A549 (cell line): ENCODE results near the gene RPS15. TPM values are rescaled to one million over a fixed set of nuclear protein-coding genes. Genes with fewer than 3 reads are reported as not detected.

Experiments
- ATAC-seq, 2 experiments: fragments of 200-7000 bp in 1 of 2; fragments of >200 bp in 1 of 2; cut with Nextera tagmentation in 1 of 2; cut with Tn5 transposase in 1 of 2; 3 replicates each; pipeline versions ENCODE4 v1.8.0 to v1.9.1; 2018 to 2020; ENCODE audit warnings: mild to moderate bottlenecking in 1 of 2, moderate library complexity in 1 of 2
- CTCF ChIA-PET: fragments of 300-600 bp; sonication (Branson Sonifier 250); formaldehyde crosslinking; extraction: SDS; loops from one replicate; lab custom pipeline; 2021; ENCODE audit warnings: antibody characterized with exemption, inconsistent platforms; lab: Yijun Ruan, JAX
- POLR2A ChIA-PET: fragments of 350-600 bp; formaldehyde crosslinking; extraction: SDS; loops from one replicate; lab custom pipeline; 2021; ENCODE audit warnings: antibody characterized with exemption, inconsistent platforms; lab: Yijun Ruan, JAX
- DNase-seq, 2 experiments: peaks; one replicate each; pipeline versions ENCODE4 v3.0.0 to v3.0.0-alpha.2; 2011 to 2016; ENCODE audit warnings: low read depth in 1 of 2, low spot score in 1 of 2
- FAIRE-seq: peaks from 2 replicates; lab custom pipeline; 2011; peaks lifted over from hg19 to GRCh38; lab: Jason Lieb, UNC
- H3K27ac ChIP-seq, 2 experiments: fragments of >200 bp; sonication (Bioruptor Twin); formaldehyde crosslinking; 3 replicates each; pipeline ENCODE4 v1.5.1; 2016 to 2017
- H3K4me1 ChIP-seq: fragments of >200 bp; sonication (Bioruptor Twin); formaldehyde crosslinking; 3 replicates; pipeline ENCODE4 v1.6.1; 2016
- H3K4me2 ChIP-seq: fragments of >200 bp; sonication (Bioruptor Twin); formaldehyde crosslinking; 3 replicates; pipeline ENCODE4 v1.6.1; 2016
- H3K4me3 ChIP-seq: fragments of >200 bp; sonication (Bioruptor Twin); formaldehyde crosslinking; 3 replicates; pipeline ENCODE4 v1.5.1; 2016
- H3K9me3 ChIP-seq: fragments of >200 bp; sonication (Bioruptor Twin); formaldehyde crosslinking; 3 replicates; pipeline ENCODE4 v1.6.1; 2016
- BCL3 ChIP-seq: fragments of >200 bp; sonication (Bioruptor Twin); formaldehyde crosslinking; IDR thresholded peaks from 3 replicates; pipeline ENCODE4 v1.6.1; 2016
- BHLHE40 ChIP-seq: IDR thresholded peaks from 2 replicates; pipeline ENCODE4 v1.6.1; 2012; ENCODE audit warnings: low read depth, low read length, inconsistent platforms
- CBX2 ChIP-seq: fragments of 200-600 bp; sonication (generic); IDR thresholded peaks from 2 replicates; pipeline ENCODE4 v1.6.1; 2016; ENCODE audit warnings: low read depth, mild to moderate bottlenecking, borderline replicate concordance
- CBX8 ChIP-seq: fragments of 200-600 bp; sonication (generic); IDR thresholded peaks from 2 replicates; pipeline ENCODE4 v1.6.1; 2016
- CEBPB ChIP-seq, 2 experiments: fragments of >200 bp in 1 of 2; sonication (Bioruptor Twin) in 1 of 2; formaldehyde crosslinking in 1 of 2; IDR thresholded peaks; 2 replicates each; pipeline ENCODE4 v1.6.1; 2012 to 2016
- EHMT2 ChIP-seq: fragments of 200-600 bp; sonication (generic); IDR thresholded peaks from 2 replicates; pipeline ENCODE4 v1.6.1; 2016; ENCODE audit warnings: antibody characterized with exemption, low read depth, mild to moderate bottlenecking, moderate library complexity
- ELK1 ChIP-seq: fragments of 150-350 bp; IDR thresholded peaks from 2 replicates; pipeline ENCODE4 v1.6.1; 2014; ENCODE audit warnings: low read depth, mild to moderate bottlenecking, low read length
- FOSB ChIP-seq: fragments of 250-450 bp; sonication (Bioruptor Pico); IDR thresholded peaks from 2 replicates; pipeline ENCODE4 v1.5.0; 2020; ENCODE audit warnings: mild to moderate bottlenecking, moderate library complexity
- FOSL2 ChIP-seq, 2 experiments: fragments of 450-650 bp in 1 of 2; fragments of >200 bp in 1 of 2; sonication (Bioruptor Twin) in 1 of 2; formaldehyde crosslinking; IDR thresholded peaks; 2 replicates each; pipeline versions ENCODE4 v1.5.0 to v1.6.1; 2016 to 2020; ENCODE audit warnings: mild to moderate bottlenecking in 1 of 2, moderate library complexity in 1 of 2
- FOXS1 ChIP-seq: fragments of 250-450 bp; sonication (Bioruptor Pico); IDR thresholded peaks from 2 replicates; pipeline ENCODE4 v1.5.0; 2020; ENCODE audit warnings: mild to moderate bottlenecking, moderate library complexity
- HES2 ChIP-seq: fragments of >200 bp; sonication (Bioruptor Twin); formaldehyde crosslinking; IDR thresholded peaks from 2 replicates; pipeline ENCODE4 v1.6.1; 2016
- HEYL ChIP-seq: fragments of 250-450 bp; sonication (Bioruptor Pico); IDR thresholded peaks from 2 replicates; pipeline ENCODE4 v1.8.0; 2021; ENCODE audit warnings: mild to moderate bottlenecking, moderate library complexity
- JUNB ChIP-seq: fragments of >200 bp; sonication (Bioruptor Twin); formaldehyde crosslinking; IDR thresholded peaks from 2 replicates; pipeline ENCODE4 v1.6.1; 2016
- MAX ChIP-seq: IDR thresholded peaks from 2 replicates; pipeline ENCODE4 v1.6.1; 2012
- MAZ ChIP-seq: fragments of 150-350 bp; IDR thresholded peaks from 2 replicates; pipeline ENCODE4 v1.6.1; 2014; ENCODE audit warnings: antibody characterized with exemption, low read depth, low read length, borderline replicate concordance
- NPAS2 ChIP-seq: fragments of 250-450 bp; sonication (Bioruptor Pico); IDR thresholded peaks from 2 replicates; pipeline ENCODE4 v1.8.0; 2022; ENCODE audit warnings: mild to moderate bottlenecking, moderate library complexity, borderline replicate concordance
- NR3C1 ChIP-seq: fragments of >200 bp; sonication (Bioruptor Twin); formaldehyde crosslinking; IDR thresholded peaks from 3 replicates; pipeline ENCODE4 v1.6.1; 2017
- PBX3 ChIP-seq: IDR thresholded peaks from 2 replicates; pipeline ENCODE4 v1.6.1; 2012
- RARB ChIP-seq: fragments of 250-450 bp; sonication (Bioruptor Pico); IDR thresholded peaks from 2 replicates; pipeline ENCODE4 v1.8.0; 2021; ENCODE audit warnings: mild to moderate bottlenecking, moderate library complexity
- RCOR1 ChIP-seq: fragments of 150-350 bp; IDR thresholded peaks from 2 replicates; pipeline ENCODE4 v1.6.1; 2014; ENCODE audit warnings: antibody characterized with exemption, low read length, low read depth
- RNF2 ChIP-seq: fragments of 200-600 bp; sonication (generic); IDR thresholded peaks from 2 replicates; pipeline ENCODE4 v1.6.1; 2016; ENCODE audit warnings: low read depth, mild to moderate bottlenecking, antibody characterized with exemption, moderate library complexity, borderline replicate concordance
- TP53 ChIP-seq: fragments of 250-450 bp; sonication (Bioruptor Pico); IDR thresholded peaks from 2 replicates; pipeline ENCODE4 v1.5.0; 2021; ENCODE audit warnings: mild to moderate bottlenecking, moderate library complexity
- USF2 ChIP-seq: fragments of 450-650 bp; IDR thresholded peaks from 2 replicates; pipeline ENCODE4 v1.6.1; 2014; ENCODE audit warnings: antibody characterized with exemption
- WGBS: methylation state at CpG from one replicate; pipeline ENCODE4 v1.1.6; 2017; ENCODE audit errors: missing lambda C conversion rate; 5-methylcytosine and 5-hydroxymethylcytosine counted together
- polyA plus RNA-seq, 4 experiments: library from polyadenylated mRNA; depleted of rRNA in 3 of 4; stranded (reverse); fragments of >200 nt; fragmentation: RNase III in 1 of 4; extraction: RNeasy Plus Mini Kit Qiagen cat#74134 plus additional on column Dnase treatment in 1 of 4; gene quantifications; 2 replicates in 3 of 4; 3 replicates in 1 of 4; pipeline ENCODE4 v1.2.3, GENCODE V29; 2011 to 2017

The RPS15 gene
- polyA plus RNA-seq, 2 of the 4 experiments (the other 2 are of a cell fraction) = 525 to 1,458 TPM

GRCh38 chr19:1422360-1422759 lies 15.8 kb upstream of the RPS15 start (continued):
- TF ChIP-seq FOSL2 (IDR thresholded peaks at IDR 0.05) (no peak), FOSL2 (CRISPR knock-in tag; IDR thresholded peaks at IDR 0.05) (no peak), RNF2 (no peak)

- WGBS = 97% methylated on average over 24 of the region's 24 CpGs
- no peak for ATAC-seq
- Histone ChIP-seq H3K9me3 (no peaks in the 10 kb centered on the region), H3K4me1 (no peaks in the 10 kb centered on the region), H3K4me2 (no peak overlapping the region), H3K27ac (no peak overlapping the region), H3K4me3 (no peak overlapping the region)
- FAIRE-seq = no peak
- ChIA-PET POLR2A (no interaction called here), CTCF (interaction anchor here (0.6 to 1.4 kb wide), 3 partner anchors 10 to 21 kb away, joined by 3 to 4 read pairs (median 3); no protein-coding TSS in a partner anchor)
- no peak for DNase-seq
- TF ChIP-seq RARB (no peak), FOSB (CRISPR knock-in tag) (no peak), MAX (no peak), BCL3 (no peak), NR3C1 (no peak), CBX2 (no peak), MAZ (no peak), BHLHE40 (no peak), EHMT2 (no peak)
These were observed 15.3 kb upstream of the RPS15 start for GRCh38 chr19:1422943-1423342.

GRCh38 chr19:1423436-1424191 lies 14.6 kb upstream of the RPS15 start:
- H3K9me3 ChIP-seq = no peaks in the 10 kb centered on the region
- H3K4me2 ChIP-seq = no peak overlapping the region
- FAIRE-seq = no peak
- no peak for TF ChIP-seq FOSL2 (IDR thresholded peaks at IDR 0.05)
- TF ChIP-seq FOSL2 (CRISPR knock-in tag; IDR thresholded peaks at IDR 0.05) = no peak
- TF ChIP-seq RARB = no peak
- TF ChIP-seq RNF2 = no peak
- TF ChIP-seq USF2 = no peak
- no peak for TF ChIP-seq ELK1
- TF ChIP-seq TP53 (CRISPR knock-in tag) = no peak
- no peak for ATAC-seq
- ChIA-PET CTCF (interaction anchor here (0.6 to 1.4 kb wide), 4 partner anchors 10 to 21 kb away, joined by 3 to 4 read pairs (median 3); no protein-coding TSS in a partner anchor), POLR2A (no interaction called here)
- H3K4me1 ChIP-seq = no peaks in the 10 kb centered on the region
- no peak for DNase-seq
- no peak overlapping the region for H3K27ac ChIP-seq
- no peak overlapping the region for H3K4me3 ChIP-seq
- 95% methylated on average over 39 of the region's 40 CpGs for WGBS

- Histone ChIP-seq H3K4me2 (no peak overlapping the region), H3K4me3 (no peak overlapping the region), H3K27ac (no peak overlapping the region), H3K4me1 (no peaks in the 10 kb centered on the region), H3K9me3 (no peaks in the 10 kb centered on the region)
- ATAC-seq (no peak), FAIRE-seq (no peak), DNase-seq (no peak)
- ChIA-PET POLR2A (no interaction called here), CTCF (interaction anchor here (1.1 to 1.9 kb wide), 3 partner anchors 13 to 21 kb away, joined by 3 to 5 read pairs (median 4); no protein-coding TSS in a partner anchor)
- 93% methylated on average over 33 of the region's 42 CpGs for WGBS
- no peak for TF ChIP-seq RCOR1
- no peak for TF ChIP-seq PBX3
- TF ChIP-seq CBX8 = no peak
- TF ChIP-seq MAZ = no peak
- no peak for TF ChIP-seq CEBPB (IDR thresholded peaks at IDR 0.05)
- TF ChIP-seq HES2 = no peak
- TF ChIP-seq NPAS2 (CRISPR knock-in tag) = no peak
- no peak for TF ChIP-seq NR3C1
- no peak for TF ChIP-seq JUNB
- TF ChIP-seq FOXS1 (CRISPR knock-in tag) = no peak
- no peak for TF ChIP-seq MAX
- no peak for TF ChIP-seq HEYL (CRISPR knock-in tag)
- TF ChIP-seq RARB = no peak
- no peak for TF ChIP-seq BHLHE40
These were observed 13.8 kb upstream of the RPS15 start for GRCh38 chr19:1424192-1424955.
